Activated CD4-positive, alpha-beta memory T cell treated with anti-CD3 and anti-CD28 coated beads, Interleukin-2, amount 10 ng/mL, durations not matched to agents 7 days and 5 days (primary cell): ENCODE measurements around the gene PARVB. TPM values are rescaled to one million over a fixed set of nuclear protein-coding genes. Genes with fewer than 3 reads are reported as not detected.
A peak's percentile ranks its signal among the peaks of the same experiment; 100 is the strongest.

ENCODE experiments used
- CTCF ChIA-PET: fragments of 350-600 bp; sonication (Branson Sonifier 250); formaldehyde crosslinking; loops from one replicate; lab custom pipeline; 2021; ENCODE audit warnings: antibody characterized with exemption, inconsistent platforms; lab: Charles Lee
- POLR2A ChIA-PET: fragments of 350-600 bp; sonication (Branson Sonifier 250); formaldehyde crosslinking; loops from one replicate; lab custom pipeline; 2021; ENCODE audit warnings: antibody characterized with exemption; lab: Charles Lee
- DNase-seq: peaks from one replicate; pipeline ENCODE4 v3.0.0-alpha.2; 2020
- H3K27ac Mint-ChIP-seq: one replicate; pipeline ENCODE4 v1.8.0; 2021; ENCODE audit warnings: mild to moderate bottlenecking, mixed read lengths
- H3K27me3 Mint-ChIP-seq: one replicate; pipeline ENCODE4 v1.8.0; 2021; ENCODE audit warnings: mixed read lengths
- H3K36me3 Mint-ChIP-seq: one replicate; pipeline ENCODE4 v1.8.0; 2021; ENCODE audit warnings: low read depth, mixed read lengths
- H3K4me1 Mint-ChIP-seq: one replicate; pipeline ENCODE4 v1.8.0; 2021; ENCODE audit warnings: mixed read lengths
- H3K4me3 Mint-ChIP-seq: one replicate; pipeline ENCODE4 v1.8.0; 2021; ENCODE audit warnings: mild to moderate bottlenecking, mixed read lengths
- H3K9me3 Mint-ChIP-seq: one replicate; pipeline ENCODE4 v1.8.0; 2021; ENCODE audit warnings: mixed read lengths
- total RNA-seq, 2 experiments: library from RNA; stranded (reverse); gene quantifications; one replicate each; pipeline ENCODE4 v1.2.3, GENCODE V29; 2021

Gene PARVB
- total RNA-seq, 2 experiments from 2014 or later: 41.5 to 42.0 TPM

DNA sequence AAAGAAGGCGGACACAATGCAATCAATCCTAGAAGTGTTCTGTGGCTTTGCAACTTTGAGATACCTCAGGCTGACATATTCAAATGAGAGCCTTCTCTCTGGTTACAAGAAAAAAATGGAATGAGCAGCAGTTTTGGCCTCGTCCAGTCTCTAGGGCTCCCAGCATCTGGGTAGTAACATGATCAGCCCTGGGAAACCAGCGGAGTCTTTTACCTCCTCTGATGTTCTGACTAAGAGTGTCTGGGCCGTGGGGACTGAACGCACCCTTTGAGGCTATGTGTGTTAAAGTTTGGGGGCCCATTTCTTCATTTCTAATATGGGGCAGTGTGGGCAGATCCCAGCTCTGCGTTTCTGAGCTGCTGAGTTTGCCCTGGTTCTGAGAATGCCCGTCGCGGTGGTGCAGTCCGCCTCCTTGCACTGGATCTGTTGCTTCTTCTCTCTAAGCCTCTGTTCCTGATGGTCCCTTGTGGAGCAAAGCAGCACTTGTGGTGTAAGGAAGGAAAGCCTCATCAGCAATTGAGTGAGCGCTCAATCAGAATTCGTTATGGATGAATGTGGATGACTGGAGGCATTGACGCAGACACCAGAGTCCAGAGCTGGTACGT, 8.1 kb downstream of the PARVB start:
- Mint-ChIP-seq H3K4me1 (peaks cover 28% of the 10 kb centered on the region), H3K27me3 (no peaks in the 10 kb centered on the region), H3K4me3 (no peak overlapping the region), H3K9me3 (no peaks in the 10 kb centered on the region), H3K36me3 (no peaks in the 10 kb centered on the region), H3K27ac (no peak overlapping the region)
- DNase-seq: no peak
- ChIA-PET POLR2A (interaction anchor here (2.1 kb wide), 1 partner anchor 8 kb away, joined by 6 read pairs; the partner anchor contains the start of gene PARVB), CTCF (no interaction called here)

GRCh38 chr22:44033287-44033686, 9.2 kb downstream of the PARVB start:
- H3K4me3 Mint-ChIP-seq: no peak overlapping the region
- ChIA-PET POLR2A (interaction anchor here (2.1 kb wide), 1 partner anchor 9 kb away, joined by 6 read pairs; the partner anchor contains the start of gene PARVB), CTCF (interaction anchor here (0.8 to 2.8 kb wide), 2 partner anchors 40 to 52 kb away, joined by 3 to 7 read pairs; no protein-coding TSS in a partner anchor)
- H3K36me3 Mint-ChIP-seq: no peaks in the 10 kb centered on the region
- H3K9me3 Mint-ChIP-seq: no peaks in the 10 kb centered on the region
- no peak for DNase-seq
- no peaks in the 10 kb centered on the region for H3K27me3 Mint-ChIP-seq
- H3K27ac Mint-ChIP-seq: no peak overlapping the region
- peaks cover 22% of the 10 kb centered on the region for H3K4me1 Mint-ChIP-seq

- no peak for DNase-seq
- no peaks in the 10 kb centered on the region for H3K27me3 Mint-ChIP-seq
- no peak overlapping the region for H3K4me3 Mint-ChIP-seq
- ChIA-PET CTCF (interaction anchor here (2.8 kb wide), 1 partner anchor 40 kb away, joined by 7 read pairs; no protein-coding TSS in a partner anchor), POLR2A (interaction anchor here (2.1 kb wide), 1 partner anchor 10 kb away, joined by 6 read pairs; the partner anchor contains the start of gene PARVB)
- H3K36me3 Mint-ChIP-seq: no peaks in the 10 kb centered on the region
- H3K9me3 Mint-ChIP-seq: no peaks in the 10 kb centered on the region
- peaks cover 18% of the 10 kb centered on the region for H3K4me1 Mint-ChIP-seq
- no peak overlapping the region for H3K27ac Mint-ChIP-seq
Observed at GRCh38 chr22:44033694-44034093, 9.6 kb downstream of the PARVB start.

DNA sequence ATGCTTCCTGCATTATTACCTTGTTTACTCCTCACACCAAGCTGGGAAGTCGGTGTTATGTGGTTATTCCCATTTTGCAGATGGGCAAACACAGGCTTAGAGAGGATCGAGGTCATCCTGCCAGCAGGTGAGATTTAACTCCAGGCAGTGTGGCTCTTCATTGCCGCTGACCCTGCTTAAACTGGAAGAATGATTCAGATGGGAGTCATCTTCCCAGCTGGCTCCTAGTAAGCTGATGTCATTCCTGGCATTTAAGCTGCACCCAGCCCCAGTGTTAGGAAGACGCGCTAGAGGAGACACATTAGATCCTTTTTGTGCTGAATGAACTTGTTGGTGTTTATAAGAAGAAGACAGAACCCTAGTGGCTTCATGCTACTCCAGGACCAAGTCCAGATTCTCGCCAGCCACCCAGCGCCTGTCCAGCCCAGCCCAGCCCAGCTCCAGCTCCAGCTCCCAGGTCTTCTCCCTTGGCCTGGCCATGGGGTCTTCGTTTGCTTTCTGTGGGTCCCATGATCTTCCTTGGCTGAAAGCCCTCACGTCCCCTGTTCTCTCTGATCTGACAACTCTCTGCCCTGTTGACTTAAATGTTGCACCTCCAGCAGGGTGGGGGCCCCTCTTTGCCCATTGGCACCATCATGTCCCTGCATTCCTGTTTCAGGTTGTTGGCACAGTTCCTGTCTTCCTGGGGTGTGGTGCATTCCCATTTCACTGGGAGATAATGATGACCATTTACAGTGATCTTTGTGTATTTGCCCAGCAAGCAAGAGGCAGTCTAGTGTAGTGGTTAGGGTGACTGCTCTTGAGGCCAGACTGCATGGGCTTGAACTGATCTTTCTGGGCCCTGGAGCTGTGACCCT, 13.6 kb downstream of the PARVB start:
- no peaks in the 10 kb centered on the region for H3K27me3 Mint-ChIP-seq
- POLR2A ChIA-PET: no interaction called here
- no peak overlapping the region for H3K27ac Mint-ChIP-seq
- H3K9me3 Mint-ChIP-seq: no peaks in the 10 kb centered on the region
- DNase-seq: no peak
- H3K36me3 Mint-ChIP-seq: no peaks in the 10 kb centered on the region
- CTCF ChIA-PET: interaction anchor here (1.2 kb wide), 1 partner anchor 10 kb away, joined by 3 read pairs; no protein-coding TSS in a partner anchor
- no peak overlapping the region for H3K4me3 Mint-ChIP-seq
- H3K4me1 Mint-ChIP-seq: peaks cover 12% of the 10 kb centered on the region

GRCh38 chr22:44039566-44040171, 15.6 kb downstream of the PARVB start:
- DNase-seq: no peak
- H3K9me3 Mint-ChIP-seq: no peaks in the 10 kb centered on the region
- POLR2A ChIA-PET: no interaction called here
- CTCF ChIA-PET: no interaction called here
- no peaks in the 10 kb centered on the region for H3K27me3 Mint-ChIP-seq
- H3K4me1 Mint-ChIP-seq: peaks cover 12% of the 10 kb centered on the region
- H3K27ac Mint-ChIP-seq: no peak overlapping the region
- no peak overlapping the region for H3K4me3 Mint-ChIP-seq
- H3K36me3 Mint-ChIP-seq: no peaks in the 10 kb centered on the region

- ChIA-PET POLR2A (no interaction called here), CTCF (no interaction called here)
- Mint-ChIP-seq H3K36me3 (no peaks in the 10 kb centered on the region), H3K27ac (no peak overlapping the region), H3K4me3 (no peak overlapping the region), H3K9me3 (no peaks in the 10 kb centered on the region), H3K4me1 (peaks cover 18% of the 10 kb centered on the region), H3K27me3 (no peaks in the 10 kb centered on the region)
- DNase-seq: no peak
Observed at GRCh38 chr22:44042249-44043218, 18.4 kb downstream of the PARVB start.

DNA sequence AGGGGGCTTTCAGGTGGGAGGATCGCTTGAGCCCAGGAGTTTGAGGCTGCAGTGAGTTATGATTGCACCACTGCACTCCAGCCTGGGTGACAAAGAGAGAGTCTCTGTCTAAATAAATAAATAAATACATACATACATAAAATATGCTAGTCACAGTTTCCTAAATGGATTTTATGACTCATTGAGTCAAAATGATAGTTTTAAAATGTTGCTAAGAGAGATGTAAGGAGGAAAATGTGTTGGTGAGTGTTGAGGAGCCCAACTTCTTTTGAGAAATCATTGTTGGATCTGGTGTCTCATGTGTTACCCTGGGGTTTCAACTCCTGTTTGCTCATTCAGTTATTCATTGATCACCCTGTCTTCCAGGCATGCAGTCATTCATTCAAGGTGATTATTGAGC, 21.0 kb downstream of the PARVB start:
- no peak overlapping the region for H3K27ac Mint-ChIP-seq
- no peaks in the 10 kb centered on the region for H3K27me3 Mint-ChIP-seq
- CTCF ChIA-PET: no interaction called here
- POLR2A ChIA-PET: interaction anchor here (1.1 kb wide), 1 partner anchor 21 kb away, joined by 4 read pairs; the partner anchor contains the start of gene PARVB
- DNase-seq: no peak
- no peaks in the 10 kb centered on the region for H3K9me3 Mint-ChIP-seq
- H3K4me1 Mint-ChIP-seq: peaks cover 16% of the 10 kb centered on the region
- no peaks in the 10 kb centered on the region for H3K36me3 Mint-ChIP-seq
- H3K4me3 Mint-ChIP-seq: no peak overlapping the region

- Mint-ChIP-seq H3K4me3 (no peak overlapping the region), H3K4me1 (peaks cover 21% of the 10 kb centered on the region), H3K27me3 (no peaks in the 10 kb centered on the region), H3K36me3 (no peaks in the 10 kb centered on the region), H3K9me3 (no peaks in the 10 kb centered on the region), H3K27ac (no peak overlapping the region)
- ChIA-PET CTCF (interaction anchor here (1.9 kb wide), 1 partner anchor 53 kb away, joined by 7 read pairs; no protein-coding TSS in a partner anchor), POLR2A (interaction anchor here (2.2 kb wide), 1 partner anchor 22 kb away, joined by 8 read pairs; the partner anchor contains the start of gene PARVB)
- no peak for DNase-seq
Observed at GRCh38 chr22:44046485-44047141, 22.5 kb downstream of the PARVB start.

GRCh38 chr22:44047891-44048301, 23.8 kb downstream of the PARVB start:
- no peaks in the 10 kb centered on the region for H3K27me3 Mint-ChIP-seq
- H3K9me3 Mint-ChIP-seq: no peaks in the 10 kb centered on the region
- DNase-seq: peak; percentile 18
- peak overlapping the region; percentile 58 for H3K27ac Mint-ChIP-seq
- ChIA-PET CTCF (interaction anchor here (1.3 to 1.9 kb wide), 3 partner anchors 11 to 55 kb away, joined by 3 to 7 read pairs (median 6); no protein-coding TSS in a partner anchor), POLR2A (interaction anchor here (1.2 to 2.2 kb wide), 2 partner anchors 9 to 24 kb away, joined by 3 to 8 read pairs; partner anchors contain the start of gene PARVB)
- H3K36me3 Mint-ChIP-seq: no peaks in the 10 kb centered on the region
- peak overlapping the region; percentile 52 for H3K4me3 Mint-ChIP-seq
- H3K4me1 Mint-ChIP-seq: peaks cover 20% of the 10 kb centered on the region

- Mint-ChIP-seq H3K27me3 (no peaks in the 10 kb centered on the region), H3K4me3 (no peak overlapping the region), H3K4me1 (peaks cover 20% of the 10 kb centered on the region), H3K27ac (no peak overlapping the region), H3K9me3 (no peaks in the 10 kb centered on the region), H3K36me3 (no peaks in the 10 kb centered on the region)
- ChIA-PET POLR2A (no interaction called here), CTCF (no interaction called here)
- no peak for DNase-seq
Observed at GRCh38 chr22:44049486-44050231, 25.6 kb downstream of the PARVB start.

DNA sequence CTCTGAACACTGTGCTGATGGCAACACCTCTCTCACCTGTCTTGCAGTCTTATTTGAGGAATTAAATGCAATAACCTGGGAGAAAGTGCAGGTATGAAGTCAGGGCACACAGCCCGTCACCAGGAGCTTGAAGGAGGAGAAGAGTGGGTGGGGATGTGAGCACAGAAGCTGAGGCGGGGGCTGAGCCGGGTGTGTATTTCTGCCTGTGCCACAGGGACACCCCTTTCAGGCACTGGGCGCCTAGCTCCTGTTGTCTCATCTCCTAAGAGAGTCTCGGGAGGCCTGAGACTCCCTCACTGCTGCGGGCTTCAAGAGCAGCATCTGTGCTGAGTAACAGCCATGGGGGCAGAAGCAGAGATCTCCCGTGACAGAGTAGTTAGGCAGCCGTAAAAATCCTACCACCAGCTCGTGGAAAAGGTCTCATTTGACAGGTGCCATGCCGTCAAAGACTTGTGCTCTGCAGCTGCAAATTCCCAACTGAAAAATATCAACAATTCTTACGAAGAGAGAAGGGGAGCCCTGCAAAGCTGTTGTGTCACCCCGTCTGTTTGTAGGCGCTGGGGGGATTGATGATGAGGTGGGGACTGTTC, 26.8 kb downstream of the PARVB start:
- H3K27ac Mint-ChIP-seq: no peak overlapping the region
- H3K36me3 Mint-ChIP-seq: no peaks in the 10 kb centered on the region
- POLR2A ChIA-PET: no interaction called here
- CTCF ChIA-PET: no interaction called here
- H3K4me1 Mint-ChIP-seq: peaks cover 17% of the 10 kb centered on the region
- no peak for DNase-seq
- H3K27me3 Mint-ChIP-seq: no peaks in the 10 kb centered on the region
- H3K4me3 Mint-ChIP-seq: no peak overlapping the region
- H3K9me3 Mint-ChIP-seq: no peaks in the 10 kb centered on the region
